SIG-M5 (cell line): Measurements from ENCODE around the gene OXER1.

Source experiments
- DNase-seq: peaks from one replicate; lab custom pipeline; 2025; lab: John Stamatoyannopoulos, UW

Gene OXER1

DNA sequence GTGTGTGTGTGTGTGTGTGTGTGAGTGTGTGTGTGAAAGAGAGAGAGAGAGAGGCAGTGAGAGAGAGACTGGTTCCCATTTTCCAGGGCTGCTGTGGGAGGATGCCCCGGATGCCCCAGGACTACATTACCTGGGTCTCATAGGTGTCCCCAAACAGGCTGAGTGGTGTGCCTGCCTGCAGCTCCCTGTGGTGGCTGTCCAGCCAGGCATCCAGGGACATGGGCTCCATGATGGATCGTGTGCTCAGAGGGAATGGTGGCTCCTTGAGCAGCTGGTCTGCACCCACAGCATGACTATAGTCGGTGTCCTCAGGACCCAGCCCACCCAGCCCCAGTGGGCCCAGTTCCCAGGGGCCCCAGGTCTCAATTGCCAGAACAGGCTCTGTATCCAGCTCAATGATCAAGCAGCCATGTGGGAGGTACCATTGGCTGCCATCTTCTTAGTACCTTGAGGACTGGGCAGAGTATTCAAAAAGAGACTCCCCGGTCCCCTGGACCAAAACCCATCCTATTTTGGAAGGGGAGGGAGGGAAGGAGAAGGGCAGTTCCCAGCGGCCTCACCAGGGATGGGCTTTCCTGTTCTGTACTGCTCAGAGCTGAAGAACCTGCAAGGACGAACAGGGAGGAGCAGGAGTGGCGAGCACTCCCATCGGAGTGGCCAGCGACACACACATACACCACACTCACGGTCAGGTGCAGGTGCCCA is 5.8 kb upstream of the OXER1 start:
- no peak for DNase-seq

DNA sequence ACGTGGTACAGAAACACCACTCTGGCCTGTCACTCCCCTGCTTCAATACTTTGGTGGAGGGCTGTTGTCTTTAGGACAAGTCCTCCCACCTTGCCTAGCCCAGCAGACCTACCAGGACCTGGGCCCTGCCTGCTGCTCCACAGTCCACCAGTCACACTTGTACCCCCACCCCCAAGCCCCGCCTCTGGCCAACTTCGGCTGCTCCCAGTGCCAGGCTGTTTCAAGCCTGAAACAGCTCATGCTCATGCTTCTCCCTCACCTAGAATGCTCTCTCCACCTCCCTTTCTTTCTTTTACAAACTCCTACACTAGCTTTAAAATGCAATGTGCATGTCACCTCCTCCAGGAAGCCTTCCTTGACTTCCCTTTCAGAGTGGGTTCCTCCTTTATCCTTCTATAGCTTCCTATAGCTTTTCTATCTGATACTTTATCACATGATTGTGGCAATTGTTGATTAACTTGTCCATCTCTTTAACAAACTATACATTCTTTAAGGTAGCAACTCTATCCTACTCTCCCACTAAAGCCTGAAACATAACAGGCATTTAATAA is 4.8 kb upstream of the OXER1 start:
- no peak for DNase-seq

GRCh38 chr2:42767899-42768705 is 4.2 kb upstream of the OXER1 start:
- no peak for DNase-seq

DNA sequence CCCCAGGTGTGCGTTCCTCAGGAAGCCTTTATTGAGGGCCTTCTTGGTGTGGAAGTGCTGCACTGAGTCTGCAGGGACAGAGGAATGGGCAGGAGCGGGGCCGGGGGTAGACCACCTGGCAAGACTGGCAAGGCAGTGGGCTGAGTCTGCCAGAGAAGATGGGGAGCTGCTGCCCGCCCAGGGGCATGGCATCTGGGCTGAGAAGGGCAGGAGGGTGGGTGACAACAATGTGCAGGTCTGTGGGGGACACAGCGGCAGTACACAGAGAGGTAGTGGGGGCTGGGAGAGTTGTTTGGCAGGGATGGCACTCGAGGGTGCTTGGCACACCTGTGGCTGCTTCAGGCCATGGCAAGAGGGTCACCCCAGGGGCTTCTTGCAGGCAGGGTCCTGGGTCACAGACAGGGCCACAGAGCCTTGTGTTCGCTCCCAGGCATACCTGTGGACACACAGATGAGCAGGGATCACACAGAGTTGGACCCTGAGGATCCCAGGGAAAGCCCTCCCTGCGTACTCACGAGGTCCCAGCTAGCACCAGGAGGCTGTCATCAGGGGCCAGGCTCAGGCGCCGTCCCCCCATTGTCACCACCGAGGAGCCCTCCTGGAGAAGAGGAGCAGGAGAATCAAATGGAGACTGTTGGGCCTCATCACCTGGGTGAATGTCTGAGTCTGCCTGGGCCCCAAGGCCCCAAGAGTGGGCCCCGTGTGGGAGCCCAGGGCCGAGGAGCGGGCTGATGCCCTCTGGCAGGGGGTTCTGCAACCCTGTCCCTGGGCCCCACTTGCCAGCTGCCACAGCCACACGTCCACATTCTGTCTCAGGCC is 3.4 kb upstream of the OXER1 start:
- DNase-seq, result no peak

GRCh38 chr2:42765686-42766085 is 1.8 kb upstream of the OXER1 start:
- DNase-seq, result no peak

DNA sequence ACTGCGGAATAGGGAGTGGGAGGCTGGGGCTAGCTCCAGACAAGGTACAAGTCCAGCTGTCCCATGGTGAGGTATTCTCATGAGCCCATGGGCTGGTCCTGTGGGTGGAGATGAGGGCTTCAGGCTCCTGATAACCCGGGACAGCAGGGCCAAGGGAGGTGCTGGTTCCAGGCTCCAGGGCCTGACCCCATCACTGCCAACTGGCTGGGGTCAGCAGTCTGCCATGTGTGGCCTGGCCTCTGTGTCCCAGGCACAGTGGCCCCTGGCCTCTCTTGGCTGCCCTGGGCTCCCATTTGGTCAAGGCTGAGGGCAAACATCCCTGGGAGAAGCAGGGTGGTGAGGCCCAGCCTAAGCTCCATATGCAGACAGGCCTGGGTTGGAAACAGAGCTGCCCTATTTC is 966 bp upstream of the OXER1 start:
- no peak for DNase-seq

GRCh38 chr2:42762823-42763804 is 821 bp downstream of the OXER1 start:
- DNase-seq, result no peak

- DNase-seq, result no peak
Measured at GRCh38 chr2:42762155-42762554, 1.8 kb downstream of the OXER1 start.

- no peak for DNase-seq
Measured at GRCh38 chr2:42761554-42761953, 2.4 kb downstream of the OXER1 start.

- no peak for DNase-seq
Measured at GRCh38 chr2:42758751-42759150, 5.2 kb downstream of the OXER1 start.

DNA sequence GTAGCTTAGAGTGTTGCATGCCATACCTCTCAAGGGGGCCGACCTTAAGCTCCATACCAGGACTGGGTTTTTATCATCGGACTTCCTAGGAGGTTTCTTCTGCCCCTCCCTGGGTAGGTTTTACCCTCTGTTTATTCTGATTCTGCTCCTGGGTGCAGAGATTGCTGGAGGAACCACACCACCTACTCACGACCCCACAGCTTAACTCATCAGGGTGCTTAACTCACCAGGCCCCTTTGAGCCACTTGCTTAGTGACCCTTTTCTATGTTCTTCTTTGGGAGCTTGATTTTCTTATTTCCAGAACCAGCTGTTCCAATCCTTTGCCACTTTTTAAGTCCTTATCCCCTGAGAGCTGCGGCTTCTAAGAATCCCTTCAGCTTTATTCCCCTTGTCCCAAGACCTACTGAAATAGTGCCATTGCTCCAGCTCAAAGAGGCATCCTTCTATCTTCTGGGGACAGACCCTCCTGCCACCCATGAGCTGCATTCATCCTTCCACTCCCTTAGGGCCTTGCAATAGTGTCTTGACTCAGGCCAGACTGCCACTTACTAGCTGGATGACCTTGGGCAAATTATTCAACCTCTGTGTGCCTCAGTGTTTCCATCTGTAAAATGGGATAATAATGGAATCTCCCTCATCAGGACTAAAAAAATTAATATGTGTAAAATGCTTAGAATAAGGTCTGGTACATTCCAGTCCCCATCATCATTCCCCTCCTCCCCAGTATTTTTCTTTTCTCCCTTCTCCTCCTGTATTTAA is 5.8 kb downstream of the OXER1 start:
- no peak for DNase-seq

- no peak for DNase-seq
Measured at GRCh38 chr2:42756966-42757513, 6.9 kb downstream of the OXER1 start.

- DNase-seq, result no peak
Measured at GRCh38 chr2:42756150-42756775, 7.7 kb downstream of the OXER1 start.

GRCh38 chr2:42755191-42755880 is 8.6 kb downstream of the OXER1 start:
- no peak for DNase-seq

DNA sequence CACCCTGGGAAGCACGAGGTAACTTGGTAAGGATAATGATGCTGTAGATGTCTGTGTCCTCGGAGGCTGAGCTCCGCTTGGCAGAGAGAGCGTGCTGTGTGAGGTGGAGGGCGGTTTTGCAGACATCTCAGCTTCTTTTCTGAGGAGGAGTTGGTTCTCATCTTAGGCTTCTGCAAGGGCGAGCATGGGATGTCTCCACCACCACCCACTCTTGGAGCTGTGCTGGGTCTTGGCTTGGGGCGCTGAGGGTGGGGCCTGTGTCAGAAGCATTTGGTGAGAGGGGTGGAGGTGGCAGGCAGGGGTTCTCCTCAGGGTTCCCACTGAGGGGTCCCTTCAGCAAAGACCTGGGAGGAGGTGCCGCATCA is 9.2 kb downstream of the OXER1 start:
- DNase-seq, result no peak

GRCh38 chr2:42754021-42754775 is 9.7 kb downstream of the OXER1 start:
- no peak for DNase-seq

DNA sequence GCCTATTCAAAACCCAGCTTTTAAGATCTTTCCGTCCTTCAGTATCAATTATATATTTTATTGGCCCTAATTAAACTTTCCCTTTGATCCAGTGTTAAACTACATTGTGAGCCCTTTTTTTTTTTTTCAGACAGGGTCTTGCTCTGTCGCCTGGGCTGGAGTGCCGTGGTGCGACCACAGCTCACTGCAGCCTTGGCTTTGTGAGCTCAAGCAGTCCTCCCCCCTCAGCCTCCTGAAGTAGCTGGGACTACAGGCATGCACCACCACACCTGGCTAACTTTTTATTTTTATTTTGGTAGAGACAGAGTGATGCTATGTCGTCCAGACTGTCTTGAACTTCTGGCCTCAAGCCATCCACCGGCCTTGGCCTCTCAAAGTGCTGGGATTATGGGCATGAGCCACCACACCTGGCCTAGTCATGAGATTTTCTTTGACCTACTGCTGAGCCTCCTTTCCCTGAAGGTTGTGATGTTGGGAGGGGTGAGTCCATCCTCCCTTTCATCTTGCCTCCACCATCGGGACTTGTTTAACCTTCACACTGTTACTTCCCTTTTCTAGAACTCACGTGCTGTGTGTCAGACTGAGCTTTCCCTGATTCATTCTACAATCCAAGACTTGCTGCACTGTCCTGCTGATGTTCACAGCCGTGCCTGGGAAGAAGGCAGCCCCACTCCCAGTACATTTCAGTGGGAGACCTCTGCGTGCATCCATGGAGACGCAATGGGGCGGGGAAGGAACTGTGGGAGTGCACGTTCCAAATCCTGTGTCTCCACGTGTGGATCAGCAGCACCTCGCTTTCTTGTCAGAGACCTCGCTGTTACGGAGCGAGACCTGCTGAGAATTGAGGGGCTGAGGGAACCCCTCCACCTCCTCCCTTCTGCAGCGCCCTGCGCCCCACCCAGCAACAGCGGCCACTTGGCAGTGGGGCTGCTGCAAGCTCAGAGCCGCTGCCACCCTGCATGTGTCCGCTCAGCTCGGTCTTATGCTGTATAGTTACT is 10.8 kb downstream of the OXER1 start:
- no peak for DNase-seq
